K562 treated with DMSO at 1 percent for 12 hours (cell line): ENCODE results near the gene DEFB128. TPM values are rescaled to one million over a fixed set of nuclear protein-coding genes. Genes with fewer than 3 reads are reported as not detected.

Experiments
- total RNA-seq: library from RNA; unstranded; fragments of 300-600 nt; gene quantifications from 2 replicates; pipeline ENCODE4 v1.2.3, GENCODE V29; 2022; ENCODE audit not compliant: insufficient read depth

The DEFB128 gene
- not detected in 2 replicates for total RNA-seq

GRCh38 chr20:189611-190010, at the start of gene DEFB128:
TSS of gene DEFB128 (minus strand) at chr20:189711. CDS start at chr20:189623, 88 bp downstream.

GRCh38 chr20:226958-227357, 37.4 kb upstream of the DEFB128 start, which contains the start of gene DEFB129:
TSS of gene DEFB129 (plus strand) at chr20:227258. CDS start at chr20:227289, 31 bp downstream.

GRCh38 chr20:157154-157553, 32.4 kb downstream of the DEFB128 start, which contains the start of gene DEFB127:
TSS of gene DEFB127 (plus strand) at chr20:157454. CDS start at chr20:157545, 91 bp downstream.

GRCh38 chr20:142290-142689, 47.2 kb downstream of the DEFB128 start, which contains the start of gene DEFB126:
TSS of gene DEFB126 (plus strand) at chr20:142590. CDS start at chr20:142629, 39 bp downstream.

Other genes with a start within 250 kb of the DEFB128 start
- not detected in 2 replicates for gene DEFB125, start 102.0 kb downstream of the DEFB128 start, total RNA-seq
- not detected in 2 replicates for gene DEFB126, start 47.1 kb downstream of the DEFB128 start, total RNA-seq
- not detected in 2 replicates for gene DEFB127, start 32.3 kb downstream of the DEFB128 start, total RNA-seq
- not detected in 2 replicates for gene DEFB129, start 37.5 kb upstream of the DEFB128 start, total RNA-seq
- not detected in 2 replicates for gene DEFB132, start 68.0 kb upstream of the DEFB128 start, total RNA-seq
- 2.8 and 6.2 TPM in 2 replicates for gene C20orf96, start 101.0 kb upstream of the DEFB128 start, total RNA-seq
- 19.5 and 26.6 TPM in 2 replicates for gene ZCCHC3, start 107.9 kb upstream of the DEFB128 start, total RNA-seq
- 12.4 and 19.6 TPM in 2 replicates for gene SOX12, start 135.8 kb upstream of the DEFB128 start, total RNA-seq
- gene NRSN2, start 157.4 kb upstream of the DEFB128 start, total RNA-seq: 23.5 and 23.9 TPM in 2 replicates
- 289 and 296 TPM in 2 replicates for gene TRIB3, start 191.0 kb upstream of the DEFB128 start, total RNA-seq
- 108 and 114 TPM in 2 replicates for gene RBCK1, start 218.6 kb upstream of the DEFB128 start, total RNA-seq